PC-9 (cell line): ENCODE data around the gene IL21. TPM values are rescaled to one million over a fixed set of nuclear protein-coding genes. Genes with fewer than 3 reads are reported as not detected.

ENCODE experiments used
- BruUV-seq: library from RNA; stranded (reverse); fragments of 400-500 nt; replicated peaks from 2 replicates; lab custom pipeline; 2021; lab: Mats Ljungman, UMichigan
- CTCF ChIA-PET: fragments of 300-600 bp; sonication (Branson Sonifier 250); formaldehyde crosslinking; loops from one replicate; lab custom pipeline; 2022; ENCODE audit warnings: antibody characterized with exemption; lab: Charles Lee
- POLR2A ChIA-PET: fragments of 300-600 bp; sonication (Branson Sonifier 250); formaldehyde crosslinking; loops from one replicate; lab custom pipeline; 2022; ENCODE audit warnings: antibody characterized with exemption; ENCODE audit not compliant: unreplicated experiment; lab: Charles Lee
- DNase-seq, 2 experiments: peaks; one replicate each; pipeline versions ENCODE4 v3.0.0 to v3.0.0-alpha.2; 2015 to 2022; ENCODE audit warnings: mixed read lengths in 1 of 2
- H2AFZ ChIP-seq: fragments of 200-600 bp; sonication (generic); 2 replicates; pipeline ENCODE4 v1.8.1; 2017; ENCODE audit warnings: antibody characterized with exemption
- H3F3A ChIP-seq: fragments of 200-600 bp; sonication (generic); 2 replicates; pipeline ENCODE4 v1.8.1; 2017; ENCODE audit warnings: antibody characterized with exemption, mild to moderate bottlenecking, low read depth; ENCODE audit not compliant: insufficient read depth
- H3K27ac ChIP-seq: fragments of 200-600 bp; sonication (generic); 2 replicates; pipeline ENCODE4 v1.6.1; 2016; ENCODE audit warnings: mixed run types
- H3K27me3 ChIP-seq: fragments of 200-600 bp; sonication (generic); 2 replicates; pipeline ENCODE4 v1.6.1; 2016; ENCODE audit warnings: low read depth, mixed run types; ENCODE audit not compliant: insufficient read depth
- H3K36me3 ChIP-seq: fragments of 200-600 bp; sonication (generic); 2 replicates; pipeline ENCODE4 v1.6.1; 2016; ENCODE audit warnings: low read depth, mixed run types
- H3K4me1 ChIP-seq: fragments of 200-600 bp; sonication (generic); replicated peaks from 2 replicates; pipeline ENCODE4 v1.6.1; 2016; ENCODE audit warnings: mixed run types; ENCODE audit not compliant: insufficient read depth
- H3K4me2 ChIP-seq: fragments of 200-600 bp; sonication (generic); 2 replicates; pipeline ENCODE4 v1.6.1; 2017; ENCODE audit warnings: mixed run types
- H3K4me3 ChIP-seq: fragments of 200-600 bp; sonication (generic); 2 replicates; pipeline ENCODE4 v1.6.1; 2016; ENCODE audit warnings: mixed run types
- H3K79me2 ChIP-seq: fragments of 200-600 bp; sonication (generic); 2 replicates; pipeline ENCODE4 v1.6.1; 2017; ENCODE audit warnings: low read depth, mixed run types
- H3K9me2 ChIP-seq: fragments of 200-600 bp; sonication (generic); 2 replicates; pipeline ENCODE4 v1.8.1; 2017; ENCODE audit warnings: mild to moderate bottlenecking; ENCODE audit not compliant: insufficient read depth
- H3K9me3 ChIP-seq: fragments of 200-600 bp; sonication (generic); 2 replicates; pipeline ENCODE4 v1.8.1; 2016; ENCODE audit warnings: low read depth; ENCODE audit not compliant: insufficient read depth
- H4K20me1 ChIP-seq: fragments of 200-600 bp; sonication (generic); 2 replicates; pipeline ENCODE4 v1.8.1; 2017; ENCODE audit not compliant: insufficient read depth
- EZH2 ChIP-seq: fragments of 200-600 bp; sonication (generic); IDR thresholded peaks from 2 replicates; pipeline ENCODE4 v1.8.0; 2017; ENCODE audit warnings: antibody characterized with exemption, low read depth
- intact Hi-C: fragments of 100-400 bp; cut with micrococcal nuclease; formaldehyde crosslinking; loops from one replicate; pipeline ENCODE4 v1.10.0; 2022; ENCODE audit not compliant: unreplicated experiment
- total RNA-seq: library from RNA; stranded (reverse); gene quantifications from 2 replicates; pipeline ENCODE4 v1.2.3, GENCODE V29; 2021
- TF ChIP-seq, protein P1 (sequence below): fragments of 200-600 bp; sonication (generic); conservative IDR thresholded peaks from 2 replicates; pipeline ENCODE4 v1.6.1; 2017; ENCODE audit warnings: mixed run types, antibody characterized with exemption, mild to moderate bottlenecking, moderate library complexity

Gene IL21
- total RNA-seq, 1 experiment from 2014 or later: not detected

GRCh38 chr4:122606364-122607043 lies 14.4 kb downstream of the IL21 start:
- Histone ChIP-seq H3K4me3 (no peak overlapping the region), H2AFZ (no peak overlapping the region), H4K20me1 (no peaks in the 10 kb centered on the region), H3K9me3 (no peaks in the 10 kb centered on the region), H3K4me2 (no peak overlapping the region), H3K4me1 (no peaks in the 10 kb centered on the region), H3K36me3 (no peaks in the 10 kb centered on the region), H3K27me3 (0 out of 2 replicates have a peak, but pooled peaks cover 5% of the 10 kb centered on the region), H3K79me2 (no peaks in the 10 kb centered on the region), H3F3A (no peaks in the 10 kb centered on the region), H3K27ac (no peak overlapping the region), H3K9me2 (no peaks in the 10 kb centered on the region)
- DNase-seq: no peak
- CTCF ChIA-PET: no interaction called here
- TF ChIP-seq, protein P1, sequence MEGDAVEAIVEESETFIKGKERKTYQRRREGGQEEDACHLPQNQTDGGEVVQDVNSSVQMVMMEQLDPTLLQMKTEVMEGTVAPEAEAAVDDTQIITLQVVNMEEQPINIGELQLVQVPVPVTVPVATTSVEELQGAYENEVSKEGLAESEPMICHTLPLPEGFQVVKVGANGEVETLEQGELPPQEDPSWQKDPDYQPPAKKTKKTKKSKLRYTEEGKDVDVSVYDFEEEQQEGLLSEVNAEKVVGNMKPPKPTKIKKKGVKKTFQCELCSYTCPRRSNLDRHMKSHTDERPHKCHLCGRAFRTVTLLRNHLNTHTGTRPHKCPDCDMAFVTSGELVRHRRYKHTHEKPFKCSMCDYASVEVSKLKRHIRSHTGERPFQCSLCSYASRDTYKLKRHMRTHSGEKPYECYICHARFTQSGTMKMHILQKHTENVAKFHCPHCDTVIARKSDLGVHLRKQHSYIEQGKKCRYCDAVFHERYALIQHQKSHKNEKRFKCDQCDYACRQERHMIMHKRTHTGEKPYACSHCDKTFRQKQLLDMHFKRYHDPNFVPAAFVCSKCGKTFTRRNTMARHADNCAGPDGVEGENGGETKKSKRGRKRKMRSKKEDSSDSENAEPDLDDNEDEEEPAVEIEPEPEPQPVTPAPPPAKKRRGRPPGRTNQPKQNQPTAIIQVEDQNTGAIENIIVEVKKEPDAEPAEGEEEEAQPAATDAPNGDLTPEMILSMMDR: no peak
- TF ChIP-seq EZH2: no peak
- POLR2A ChIA-PET: no interaction called here
- BruUV-seq: no TSS peak
- intact Hi-C loops: no loop called here

DNA sequence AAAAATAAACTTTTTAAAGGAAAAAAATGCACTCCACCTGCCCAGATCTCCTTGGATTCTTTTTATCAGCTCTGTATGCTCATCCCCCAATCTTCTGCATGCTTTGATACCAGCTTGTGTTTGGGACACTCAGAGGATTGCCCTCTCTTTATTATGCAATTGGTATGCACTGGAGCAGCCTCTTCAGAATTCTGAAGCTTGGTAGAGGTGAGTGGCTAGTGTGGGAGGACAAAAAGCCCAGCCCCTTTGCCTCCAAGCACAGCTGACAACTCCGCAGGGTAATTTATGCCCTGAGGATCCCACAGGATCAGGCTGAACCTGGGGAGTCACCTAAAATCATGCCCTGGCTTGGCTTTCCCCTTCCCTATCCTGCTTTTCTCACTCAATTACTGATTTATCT lies 16.7 kb downstream of the IL21 start:
- H3K9me2 ChIP-seq: no peaks in the 10 kb centered on the region
- H3K4me3 ChIP-seq: no peak overlapping the region
- ChIA-PET CTCF (no interaction called here), POLR2A (no interaction called here)
- BruUV-seq: no TSS peak
- no peaks in the 10 kb centered on the region for H3F3A ChIP-seq
- no peaks in the 10 kb centered on the region for H4K20me1 ChIP-seq
- no peak for DNase-seq
- TF ChIP-seq, protein P1: no peak
- no peak for TF ChIP-seq EZH2
- no peak overlapping the region for H3K27ac ChIP-seq
- intact Hi-C loops: loop anchor here (5.0 kb wide), 1 partner anchor 1658 kb away; no protein-coding TSS in a partner anchor
- no peaks in the 10 kb centered on the region for H3K4me1 ChIP-seq
- H2AFZ ChIP-seq: no peak overlapping the region
- no peak overlapping the region for H3K4me2 ChIP-seq
- no peaks in the 10 kb centered on the region for H3K36me3 ChIP-seq
- no peaks in the 10 kb centered on the region for H3K9me3 ChIP-seq
- H3K79me2 ChIP-seq: no peaks in the 10 kb centered on the region
- H3K27me3 ChIP-seq: 0 out of 2 replicates have a peak, but pooled peaks cover 6% of the 10 kb centered on the region

- no peak overlapping the region for H2AFZ ChIP-seq
- CTCF ChIA-PET: interaction anchor here (1.5 to 2.4 kb wide), 2 partner anchors 114 to 311 kb away, joined by 3 to 16 read pairs; no protein-coding TSS in a partner anchor
Observed at GRCh38 chr4:122603156-122603574, 17.7 kb downstream of the IL21 start.

More at GRCh38 chr4:122603156-122603574, 17.7 kb downstream of the IL21 start:
- no peaks in the 10 kb centered on the region for H3K9me2 ChIP-seq
- no peaks in the 10 kb centered on the region for H4K20me1 ChIP-seq
- H3F3A ChIP-seq: no peaks in the 10 kb centered on the region
- intact Hi-C loops: loop anchor here (2.0 to 5.0 kb wide), 4 partner anchors 114 to 1659 kb away; partner anchors contain the start of gene NUDT6
- H3K27me3 ChIP-seq: 0 out of 2 replicates have a peak, but pooled peaks cover 6% of the 10 kb centered on the region
- no peaks in the 10 kb centered on the region for H3K9me3 ChIP-seq
- POLR2A ChIA-PET: no interaction called here
- H3K36me3 ChIP-seq: no peaks in the 10 kb centered on the region
- H3K27ac ChIP-seq: no peak overlapping the region
- no peaks in the 10 kb centered on the region for H3K4me1 ChIP-seq
- BruUV-seq: no TSS peak
- H3K4me3 ChIP-seq: no peak overlapping the region
- DNase-seq: no peak
- TF ChIP-seq, protein P1: no peak
- no peak for TF ChIP-seq EZH2
- H3K79me2 ChIP-seq: no peaks in the 10 kb centered on the region
- H3K4me2 ChIP-seq: no peak overlapping the region
